Stimulated activated CD4-positive, alpha-beta T cell treated with anti-CD3 and anti-CD28 coated beads, Interleukin-2, amount 100 ng/mL, for 24 hours (primary cell): Measurements from ENCODE around the gene ADCY9.
"Not testable (repeated sequence)": the region's sequence is repeated elsewhere in the genome, so short reads cannot be mapped to it uniquely, and the experiment has no call there.

ENCODE experiments used
- DNase-seq, 2 donors: peaks; one replicate each; pipeline ENCODE4 v3.0.0-alpha.2; 2020

The ADCY9 gene

DNA sequence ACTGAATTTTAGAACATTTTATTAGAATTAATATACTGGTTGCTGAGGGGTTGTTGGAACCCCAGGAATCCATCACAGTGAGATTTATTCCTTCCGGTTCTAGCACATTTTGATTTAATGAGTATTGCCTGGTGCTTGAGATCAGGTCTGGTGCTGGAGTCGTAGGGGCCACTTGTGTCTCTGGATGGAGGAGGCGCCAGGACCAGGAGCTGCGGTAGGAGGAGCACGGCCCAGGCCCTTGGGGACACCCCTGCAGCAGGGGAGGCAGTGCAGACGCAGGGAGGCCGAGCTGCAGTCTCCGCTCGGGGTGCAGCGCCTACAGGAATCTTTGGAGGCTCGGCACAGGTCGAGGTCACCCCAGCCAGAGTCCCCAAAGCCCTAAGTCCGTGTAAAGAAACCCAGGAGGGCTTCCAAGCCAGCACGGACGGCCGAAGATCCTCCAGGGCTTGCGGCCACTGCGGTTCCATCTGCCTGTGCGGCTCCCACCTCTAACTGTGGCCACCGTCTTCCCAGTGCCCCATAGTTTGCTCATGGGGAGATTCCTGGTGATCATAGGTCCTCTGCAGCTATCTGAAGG is 169.6 kb downstream of the ADCY9 start:
- no peak for DNase-seq

DNA sequence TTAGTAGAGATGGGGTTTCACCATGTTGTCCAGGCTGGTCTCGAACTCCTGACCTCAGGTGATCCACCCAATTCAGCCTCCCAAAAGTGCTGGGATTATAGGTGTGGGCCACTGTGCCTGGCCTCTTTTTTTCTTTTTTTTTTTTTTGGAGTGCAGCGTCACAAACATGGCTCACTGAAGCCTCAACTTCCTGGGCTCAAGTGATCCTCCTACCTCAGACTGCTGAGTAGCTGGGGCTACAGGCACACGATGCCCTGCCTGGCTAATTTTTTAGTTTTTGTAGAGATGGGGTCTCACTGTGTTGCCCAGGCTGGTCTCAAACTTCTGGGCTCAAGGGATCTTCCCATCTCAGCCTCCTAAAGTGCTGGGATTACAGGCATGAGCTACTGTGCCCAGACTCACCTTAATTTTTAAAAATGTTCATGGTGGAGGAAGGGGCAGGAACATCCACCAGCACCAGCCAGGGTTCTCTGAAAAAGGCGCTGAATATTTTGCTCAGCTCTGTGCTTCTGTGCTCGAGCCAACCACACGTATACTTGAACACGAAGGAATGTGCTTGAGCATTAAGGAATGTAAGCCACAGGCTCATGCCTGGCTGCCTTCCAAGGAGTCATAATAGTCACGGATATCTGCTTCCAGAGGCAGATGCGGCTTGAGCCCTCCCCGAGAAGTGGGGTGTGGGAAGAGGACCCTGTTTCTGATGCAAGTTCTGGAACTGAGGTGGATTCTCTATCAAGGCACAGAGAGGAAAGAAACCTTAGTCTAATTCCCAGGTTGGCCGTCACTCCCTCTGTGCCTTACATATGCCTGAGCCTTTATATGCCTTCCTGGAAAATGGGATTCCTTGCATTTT is 170.3 kb downstream of the ADCY9 start:
- DNase-seq, result no peak

DNA sequence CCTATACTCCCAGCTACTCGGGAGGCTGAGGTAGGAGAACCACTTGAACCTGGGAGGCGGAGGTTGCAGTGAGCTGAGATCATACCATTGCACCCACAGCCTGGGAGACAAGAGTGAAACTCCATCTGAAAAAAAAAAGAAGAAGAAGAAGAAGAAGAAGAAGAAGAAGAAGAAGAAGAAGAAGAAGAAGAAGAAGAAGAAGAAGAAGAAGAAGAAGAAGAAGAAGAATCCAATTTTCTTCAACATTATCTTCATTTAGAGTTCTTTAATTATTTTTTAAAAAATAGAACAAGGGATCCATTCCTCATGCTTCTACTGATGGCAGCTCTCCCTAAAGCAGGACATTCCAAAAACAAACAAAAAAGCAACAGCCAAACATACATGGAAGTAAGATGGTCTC is 171.8 kb downstream of the ADCY9 start:
- DNase-seq, result not testable (repeated sequence)

DNA sequence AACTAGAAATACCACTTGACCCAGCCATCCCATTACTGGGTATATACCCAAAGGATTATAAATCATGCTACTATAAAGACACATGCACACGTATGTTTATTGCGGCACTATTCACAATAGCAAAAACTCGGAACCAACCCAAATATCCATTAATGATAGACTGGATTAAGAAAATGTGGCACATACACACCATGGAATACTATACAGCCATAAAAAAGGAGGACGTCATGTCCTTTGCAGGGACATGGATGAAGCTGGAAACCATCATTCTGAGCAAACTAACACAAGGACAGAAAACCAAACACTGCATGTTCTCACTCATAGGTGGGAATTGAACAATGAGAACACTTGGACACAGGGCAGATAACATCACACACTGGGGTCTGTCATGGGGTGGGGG is 174.1 kb downstream of the ADCY9 start:
- DNase-seq, result not testable (repeated sequence)

DNA sequence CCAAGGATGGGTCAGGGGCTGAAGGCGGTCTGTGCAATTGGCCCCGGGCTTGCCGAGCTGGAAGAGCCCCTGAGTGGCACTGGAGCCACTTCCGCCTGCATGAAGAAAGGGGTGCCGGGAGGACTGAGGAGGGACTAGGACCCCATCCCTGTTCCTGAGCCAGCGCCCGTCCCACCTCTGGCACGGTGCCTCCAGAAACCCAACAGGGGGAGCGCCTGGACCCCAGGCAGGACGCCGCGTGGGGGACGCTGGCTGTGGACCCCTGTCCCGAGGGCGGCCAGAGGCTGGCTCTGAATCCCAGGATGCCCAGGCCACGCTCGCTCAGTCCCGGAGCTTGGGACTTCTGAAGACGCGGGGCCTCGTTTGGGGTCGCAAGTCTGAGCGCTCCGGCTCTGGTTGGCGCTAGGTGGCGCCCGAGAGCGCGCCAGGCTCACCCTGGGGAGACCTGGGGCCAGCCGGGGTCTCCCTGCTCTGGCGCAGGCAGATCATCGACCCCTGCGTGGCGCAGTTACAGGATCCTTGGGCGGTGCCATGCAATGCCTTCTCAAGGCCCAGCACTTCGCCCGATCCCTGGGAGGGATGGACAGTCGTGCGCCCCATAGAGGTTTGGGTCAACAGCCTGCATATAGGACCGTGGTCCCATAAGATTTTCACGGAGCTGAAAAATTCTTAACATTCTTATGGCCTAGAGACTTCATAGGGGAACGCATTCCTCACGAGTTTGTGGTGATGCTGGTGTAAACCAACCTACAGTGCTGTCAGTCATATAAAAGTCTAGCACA is 177.2 kb downstream of the ADCY9 start:
- DNase-seq, result peak; percentile 74 to 77

DNA sequence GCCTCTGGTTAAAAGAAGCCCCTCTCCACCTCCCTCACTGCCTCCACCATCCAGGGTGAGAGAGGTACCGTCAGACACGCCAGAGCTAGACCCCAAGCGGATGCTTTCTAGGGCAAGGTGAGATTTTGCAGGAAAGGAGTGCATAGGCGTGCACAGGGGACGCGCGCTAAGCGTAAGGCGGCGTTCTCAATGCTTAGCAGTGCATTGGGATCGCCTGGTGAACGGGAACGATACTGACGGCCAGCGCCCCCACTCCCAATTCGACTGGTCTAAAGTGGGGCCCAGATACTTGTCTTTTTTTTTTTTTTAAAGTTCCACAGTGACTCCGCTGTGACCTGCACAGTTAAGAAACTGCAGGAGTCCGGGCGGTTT is 177.8 kb downstream of the ADCY9 start:
- DNase-seq, result no peak

DNA sequence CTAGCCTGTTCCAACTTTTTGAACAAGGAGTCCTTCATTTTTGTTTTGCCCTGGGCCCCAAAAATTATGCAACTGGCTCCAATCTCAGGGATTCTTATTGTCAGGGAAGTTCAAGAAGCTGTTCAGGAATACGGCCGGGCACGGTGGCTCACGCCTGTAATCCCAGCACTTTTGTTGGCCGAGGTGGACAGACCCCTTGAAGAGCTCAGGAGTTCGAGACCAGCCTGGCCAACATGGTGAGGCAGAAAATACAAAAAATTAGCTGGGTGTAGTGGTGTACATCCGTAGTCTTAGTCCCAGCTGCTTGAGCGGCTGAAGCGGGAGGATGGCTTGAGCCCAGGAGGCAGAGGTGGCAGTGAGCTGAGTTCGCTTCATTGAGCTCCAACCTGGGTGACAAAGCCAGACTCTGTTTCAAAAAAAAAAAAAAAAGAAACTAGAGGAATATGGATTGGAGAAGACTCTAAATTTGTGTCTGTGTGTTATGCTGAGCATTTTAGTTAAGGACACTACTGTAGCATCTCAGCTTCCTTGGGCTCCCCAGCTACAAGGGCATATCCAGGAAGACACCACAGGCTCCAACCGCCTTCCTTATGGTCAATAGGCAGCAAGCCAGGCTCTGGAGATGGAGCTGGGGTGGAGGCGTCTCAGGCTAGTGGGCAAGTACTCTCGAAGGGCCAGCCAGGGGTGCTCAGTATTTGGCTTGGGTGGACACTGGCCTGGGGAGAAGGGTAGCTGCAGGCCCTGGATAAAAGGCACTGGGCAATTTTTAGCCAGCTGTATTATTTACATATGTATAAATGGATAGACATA is 179.0 kb downstream of the ADCY9 start:
- no peak for DNase-seq

DNA sequence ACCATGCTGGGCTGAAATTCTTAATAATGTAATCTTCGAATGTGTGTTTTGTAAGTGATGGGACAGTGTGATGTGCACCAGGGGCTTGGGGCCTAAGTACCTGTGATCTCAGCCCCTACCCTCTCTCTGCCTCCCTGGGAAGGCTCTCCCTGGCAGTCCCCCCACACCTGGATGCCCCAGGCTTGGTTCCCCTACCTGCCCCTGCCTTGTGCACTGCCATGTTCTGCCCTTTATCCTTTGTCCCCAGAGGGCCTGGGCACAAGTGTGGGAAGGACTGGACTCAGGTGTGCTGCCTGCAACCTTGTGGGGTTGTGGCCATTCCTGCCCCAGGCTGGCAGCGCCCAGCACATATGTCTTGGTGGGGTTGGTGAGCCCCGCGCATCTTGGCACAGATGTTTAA is 180.3 kb downstream of the ADCY9 start:
- DNase-seq, result no peak

DNA sequence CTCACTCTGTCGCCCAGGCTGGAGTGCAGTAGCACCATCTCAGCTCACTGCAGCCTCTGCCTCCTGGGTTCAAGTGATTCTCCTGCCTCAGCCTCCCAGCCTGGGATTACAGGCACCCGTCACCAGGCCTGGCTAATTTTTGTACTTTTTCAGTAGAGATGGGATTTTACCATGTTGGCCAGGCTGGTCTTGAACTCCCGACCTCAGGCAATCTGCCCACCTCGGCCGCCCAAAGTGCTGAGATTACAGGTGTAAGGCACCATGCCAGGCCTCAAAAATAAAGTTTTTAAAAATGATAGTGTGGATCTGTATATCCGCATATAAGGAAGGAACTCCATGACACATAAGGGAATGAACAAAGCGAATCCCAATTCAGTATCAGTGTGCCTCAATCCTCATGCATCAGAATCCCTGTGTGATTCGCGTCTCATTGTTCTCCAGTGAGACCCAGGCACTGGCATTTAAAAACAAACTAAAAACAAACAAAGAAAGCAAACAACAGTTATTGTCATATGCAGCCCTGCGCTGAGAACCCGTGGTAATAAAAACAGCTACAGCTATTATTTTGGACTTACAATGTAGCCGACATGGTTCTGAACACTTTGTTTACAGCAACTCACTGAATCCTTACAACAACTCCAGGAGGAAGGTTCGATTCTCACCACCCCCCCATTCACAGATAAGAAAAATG is 181.6 kb downstream of the ADCY9 start:
- DNase-seq, result no peak

DNA sequence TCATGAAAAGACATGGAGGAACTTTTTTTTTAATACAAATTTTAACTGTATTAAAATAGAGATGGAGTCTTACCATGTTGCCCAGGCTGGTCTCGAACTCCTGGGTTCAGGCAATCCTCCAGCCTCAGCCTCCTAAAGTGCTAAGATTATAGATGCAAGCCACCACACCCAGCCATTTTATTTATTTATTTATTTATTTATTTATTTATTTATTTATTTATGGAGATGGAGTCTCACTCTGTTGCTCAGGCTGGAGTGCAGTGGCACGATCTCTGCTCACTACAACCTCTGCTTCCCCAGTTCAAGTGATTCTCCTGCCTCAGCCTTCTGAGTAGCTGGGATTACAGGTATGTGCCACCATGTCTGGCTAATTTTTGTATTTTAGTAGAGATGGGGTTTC is 189.1 kb downstream of the ADCY9 start:
- not testable (repeated sequence) for DNase-seq

DNA sequence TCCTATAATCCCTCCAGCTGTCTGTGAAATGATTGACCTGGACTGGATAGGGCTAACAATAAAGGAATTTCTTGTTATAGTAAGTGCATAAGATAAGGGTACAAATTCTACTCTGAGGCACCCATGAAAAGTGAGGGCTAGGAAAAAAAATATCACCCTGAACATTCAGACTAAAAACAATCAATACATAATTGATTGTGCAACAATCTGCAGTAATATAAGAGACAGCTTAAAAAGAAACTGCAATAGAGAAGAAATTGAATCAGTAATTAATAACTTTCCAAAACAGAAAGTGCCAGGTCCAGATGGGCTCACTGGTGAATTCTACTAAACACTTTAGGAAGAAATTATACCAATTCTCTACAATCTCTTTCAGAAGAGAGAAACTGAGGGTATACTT is 191.5 kb downstream of the ADCY9 start:
- no peak for DNase-seq

DNA sequence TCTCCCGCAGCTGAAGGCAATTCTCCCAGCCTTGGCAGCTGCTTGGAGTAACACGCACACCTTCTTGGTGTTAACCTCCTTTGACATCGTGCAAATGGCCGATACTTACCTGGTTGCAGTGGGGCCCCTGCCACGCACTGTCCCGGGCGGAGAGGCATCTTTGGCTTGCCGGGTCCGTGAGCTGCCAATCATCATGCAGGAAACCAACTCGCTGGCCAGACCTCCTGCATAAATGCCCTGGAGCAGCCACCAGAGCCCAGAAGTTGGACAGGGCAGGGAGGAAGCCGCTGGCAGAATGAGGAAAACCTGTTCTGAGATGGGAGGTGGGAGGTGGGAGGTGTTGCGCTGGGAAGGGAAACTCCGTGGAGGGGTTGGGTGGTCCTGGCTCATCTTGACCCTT is 194.0 kb downstream of the ADCY9 start:
- DNase-seq, result no peak

DNA sequence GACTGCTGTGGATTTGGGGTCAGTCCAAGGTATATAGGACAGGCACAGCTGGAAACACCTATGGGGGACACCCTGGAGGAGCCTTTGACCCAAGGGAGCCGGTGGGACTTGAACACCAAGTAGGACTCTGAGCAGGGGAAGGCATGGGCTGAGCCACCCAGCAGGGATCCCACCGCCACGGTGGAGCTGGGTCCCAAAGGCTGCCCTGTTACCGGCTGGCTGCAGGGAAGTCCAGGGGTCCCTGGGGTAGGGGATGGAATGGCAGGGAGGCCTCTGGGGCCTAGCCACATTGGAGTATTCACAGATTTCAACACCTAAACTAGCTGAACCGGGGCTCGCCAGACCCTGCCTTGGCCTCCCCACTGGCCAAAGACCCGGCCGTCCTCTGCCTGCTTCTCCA is 196.0 kb downstream of the ADCY9 start:
- DNase-seq, result no peak

DNA sequence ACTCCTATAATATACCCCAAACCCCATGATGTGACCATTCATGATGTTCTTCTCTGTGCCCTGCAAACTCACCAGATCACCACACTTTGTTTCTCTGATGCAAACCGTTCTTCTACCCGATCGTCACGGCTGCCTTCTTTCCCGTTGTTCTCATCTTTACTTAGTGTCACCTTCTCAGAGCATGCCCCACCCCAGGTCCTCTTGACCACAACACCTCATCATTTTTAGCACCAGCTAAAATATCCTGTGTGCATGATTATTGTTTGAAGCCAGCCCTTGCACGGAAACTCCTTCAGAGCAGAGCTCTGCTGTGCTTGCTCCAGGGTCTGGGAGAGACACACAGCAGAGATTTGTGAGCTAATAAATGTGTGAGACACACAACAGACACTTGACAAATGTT is 196.8 kb downstream of the ADCY9 start:
- no peak for DNase-seq

DNA sequence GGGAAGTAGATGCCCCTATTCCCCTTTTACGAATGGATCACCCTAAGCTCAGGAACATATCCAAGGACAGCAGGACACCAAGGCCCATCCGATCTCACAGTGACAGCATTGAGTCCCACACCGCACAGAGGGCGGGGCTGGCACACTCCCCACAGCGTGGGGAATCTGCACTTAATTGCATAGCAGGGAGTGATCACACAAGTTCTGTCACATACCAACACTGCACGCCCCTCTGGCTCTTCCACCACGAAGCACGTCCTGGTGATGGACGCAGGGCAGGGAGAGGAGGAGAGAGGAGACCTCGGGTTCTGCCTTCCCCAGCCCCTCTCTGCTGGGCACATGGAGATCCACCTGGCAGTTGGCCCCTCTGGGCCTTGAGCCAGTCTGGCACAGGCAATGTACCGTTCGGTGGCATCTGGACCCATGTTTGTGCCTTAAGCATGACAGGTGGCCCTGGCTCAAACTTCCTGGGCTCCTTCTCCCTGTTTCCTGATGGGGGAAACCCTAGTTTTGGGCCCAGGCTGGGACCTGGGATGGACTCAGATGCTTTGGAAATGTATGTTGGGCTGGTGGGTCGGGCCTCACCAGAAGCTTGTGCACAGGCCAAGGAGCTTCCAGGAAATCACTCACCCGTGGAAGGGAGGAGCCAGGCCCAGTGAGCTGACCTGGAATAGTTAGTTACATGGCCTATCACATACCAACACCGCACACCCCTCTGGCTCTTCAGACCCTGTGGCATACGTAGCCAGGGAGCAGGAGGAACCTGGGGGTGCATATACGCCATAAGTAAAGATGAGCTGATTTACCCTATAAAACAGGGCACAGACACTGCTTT is 200.6 kb downstream of the ADCY9 start:
- no peak for DNase-seq

DNA sequence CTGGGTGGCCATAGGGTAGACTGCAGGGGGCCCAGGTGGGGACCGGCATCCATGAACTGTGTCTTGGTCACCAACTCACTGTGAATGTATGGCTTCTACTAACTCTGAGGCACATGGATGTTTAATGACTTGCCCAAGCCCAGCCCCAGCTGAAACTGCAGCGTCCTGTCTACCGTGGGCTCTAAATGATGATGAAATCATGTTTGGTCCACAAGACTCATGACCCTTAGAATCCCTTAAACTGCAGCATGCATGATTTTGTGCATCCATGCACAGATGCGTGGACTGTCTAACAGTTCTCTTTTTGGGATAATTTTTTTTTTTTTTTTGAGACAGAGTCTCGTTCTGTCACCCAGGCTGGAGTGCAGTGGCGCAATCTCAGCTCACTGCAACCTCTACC is 203.3 kb downstream of the ADCY9 start:
- DNase-seq, result no peak
